PC-3 (cell line): ENCODE results near the gene PRPF19. TPM values are rescaled to one million over a fixed set of nuclear protein-coding genes. Genes with fewer than 3 reads are reported as not detected.
A peak's percentile ranks its signal among the peaks of the same experiment; 100 is the strongest.

Source experiments
- ATAC-seq: fragments of 200-7000 bp; cut with Tn5 transposase; 2 replicates; pipeline ENCODE4 v1.9.1; 2020; ENCODE audit warnings: mild to moderate bottlenecking, moderate library complexity
- BruUV-seq: library from RNA; stranded (reverse); fragments of 400-500 nt; replicated peaks from 2 replicates; lab custom pipeline; 2021; lab: Mats Ljungman, UMichigan
- CTCF ChIA-PET: fragments of 300-600 bp; sonication (Branson Sonifier 250); formaldehyde crosslinking; loops from one replicate; lab custom pipeline; 2022; ENCODE audit warnings: antibody characterized with exemption; lab: Charles Lee
- POLR2A ChIA-PET: fragments of 300-600 bp; sonication (Branson Sonifier 250); formaldehyde crosslinking; loops from one replicate; lab custom pipeline; 2022; ENCODE audit warnings: antibody characterized with exemption; ENCODE audit not compliant: unreplicated experiment; lab: Charles Lee
- DNase-seq: peaks from one replicate; pipeline ENCODE4 v3.0.0-alpha.2; 2015
- H2AFZ ChIP-seq: fragments of 300-600 bp; sonication (generic); 2 replicates; pipeline ENCODE4 v1.6.0; 2016; ENCODE audit warnings: antibody characterized with exemption, low read length
- H3F3A ChIP-seq: fragments of 300-600 bp; sonication (generic); one replicate; pipeline ENCODE4 v1.6.0; 2017; ENCODE audit warnings: antibody characterized with exemption, low read length, control low read depth, mild to moderate bottlenecking; ENCODE audit not compliant: unreplicated experiment
- H3K27ac ChIP-seq: fragments of 300-600 bp; sonication (generic); 2 replicates; pipeline ENCODE4 v1.5.1; 2016; ENCODE audit warnings: mild to moderate bottlenecking, low read length
- H3K27me3 ChIP-seq: fragments of 300-600 bp; sonication (generic); 2 replicates; pipeline ENCODE4 v1.6.1; 2016; ENCODE audit warnings: low read length, mixed read lengths
- H3K36me3 ChIP-seq: fragments of 300-600 bp; sonication (generic); 2 replicates; pipeline ENCODE4 v1.6.1; 2016; ENCODE audit warnings: low read depth, mixed run types, low read length, mixed read lengths
- H3K4me1 ChIP-seq: fragments of 300-600 bp; sonication (generic); 2 replicates; pipeline ENCODE4 v1.5.1; 2016; ENCODE audit warnings: low read length; ENCODE audit not compliant: insufficient read depth
- H3K4me2 ChIP-seq: fragments of 300-600 bp; sonication (generic); 2 replicates; pipeline ENCODE4 v1.6.0; 2016; ENCODE audit warnings: low read length
- H3K4me3 ChIP-seq: fragments of 300-600 bp; sonication (generic); 2 replicates; pipeline ENCODE4 v1.5.1; 2016; ENCODE audit warnings: mild to moderate bottlenecking, low read length, mixed read lengths
- H3K79me2 ChIP-seq: fragments of 300-600 bp; sonication (generic); 2 replicates; pipeline ENCODE4 v1.6.1; 2017; ENCODE audit warnings: low read length, mixed read lengths
- H3K9ac ChIP-seq: fragments of 300-600 bp; sonication (generic); 2 replicates; pipeline ENCODE4 v1.6.0; 2016; ENCODE audit warnings: mild to moderate bottlenecking, low read length
- H3K9me2 ChIP-seq: fragments of 300-600 bp; sonication (generic); replicated peaks from 2 replicates; pipeline ENCODE4 v1.6.1; 2016; ENCODE audit warnings: mixed run types, low read length, mixed read lengths
- H3K9me3 ChIP-seq: fragments of 300-600 bp; sonication (generic); 2 replicates; pipeline ENCODE4 v1.6.1; 2016; ENCODE audit warnings: low read length, mixed read lengths
- H4K20me1 ChIP-seq: fragments of 300-600 bp; sonication (generic); 2 replicates; pipeline ENCODE4 v1.6.1; 2016; ENCODE audit warnings: low read length, mixed read lengths
- EZH2 ChIP-seq: fragments of 300-600 bp; sonication (generic); IDR thresholded peaks from one replicate; pipeline ENCODE4 v1.6.1; 2017; ENCODE audit warnings: antibody characterized with exemption, mild to moderate bottlenecking, low read length; ENCODE audit not compliant: unreplicated experiment
- EZH2phosphoT487 ChIP-seq: fragments of 300-600 bp; sonication (generic); IDR thresholded peaks from 2 replicates; pipeline ENCODE4 v1.6.1; 2018; ENCODE audit warnings: mild to moderate bottlenecking, antibody characterized with exemption, low read length, borderline replicate concordance
- intact Hi-C: fragments of 100-400 bp; cut with micrococcal nuclease; formaldehyde crosslinking; loops from 2 replicates; pipeline ENCODE4 v1.9.0; 2023
- total RNA-seq: library from RNA; depleted of rRNA; stranded (reverse); fragments of >200 nt; gene quantifications from 2 replicates; pipeline ENCODE4 v1.2.3, GENCODE V29; 2014
- TF ChIP-seq, protein P1 (sequence below): fragments of 300-600 bp; sonication (generic); conservative IDR thresholded peaks from 2 replicates; pipeline ENCODE4 v1.5.1; 2017; ENCODE audit warnings: antibody characterized with exemption, low read depth, mild to moderate bottlenecking, low read length

The PRPF19 gene
- total RNA-seq, 1 experiment from 2014 or later: 165 TPM

- Histone ChIP-seq H3K9me3 (no peaks in the 10 kb centered on the region), H3K4me3 (peak overlapping the region; percentile 73), H4K20me1 (peaks cover 7% of the 10 kb centered on the region), H3K36me3 (peaks cover 16% of the 10 kb centered on the region; the same call in 1 of the 2 replicates), H3K79me2 (peaks cover 61% of the 10 kb centered on the region), H3K27me3 (no peaks in the 10 kb centered on the region), H3K9me2 (no peaks in the 10 kb centered on the region), H3K4me1 (peaks cover 36% of the 10 kb centered on the region), H2AFZ (peak overlapping the region; percentile 97), H3K9ac (peak overlapping the region; percentile 89), H3K4me2 (peak overlapping the region; percentile 93), H3K27ac (peak overlapping the region; percentile 73), H3F3A (peaks cover 7% of the 10 kb centered on the region)
- ChIA-PET POLR2A (no interaction called here), CTCF (interaction anchor here (0.6 to 1.2 kb wide), 9 partner anchors 16 to 261 kb away, joined by 3 to 7 read pairs (median 4); no protein-coding TSS in a partner anchor)
- TF ChIP-seq EZH2phosphoT487: no peak
- TF ChIP-seq, protein P1, sequence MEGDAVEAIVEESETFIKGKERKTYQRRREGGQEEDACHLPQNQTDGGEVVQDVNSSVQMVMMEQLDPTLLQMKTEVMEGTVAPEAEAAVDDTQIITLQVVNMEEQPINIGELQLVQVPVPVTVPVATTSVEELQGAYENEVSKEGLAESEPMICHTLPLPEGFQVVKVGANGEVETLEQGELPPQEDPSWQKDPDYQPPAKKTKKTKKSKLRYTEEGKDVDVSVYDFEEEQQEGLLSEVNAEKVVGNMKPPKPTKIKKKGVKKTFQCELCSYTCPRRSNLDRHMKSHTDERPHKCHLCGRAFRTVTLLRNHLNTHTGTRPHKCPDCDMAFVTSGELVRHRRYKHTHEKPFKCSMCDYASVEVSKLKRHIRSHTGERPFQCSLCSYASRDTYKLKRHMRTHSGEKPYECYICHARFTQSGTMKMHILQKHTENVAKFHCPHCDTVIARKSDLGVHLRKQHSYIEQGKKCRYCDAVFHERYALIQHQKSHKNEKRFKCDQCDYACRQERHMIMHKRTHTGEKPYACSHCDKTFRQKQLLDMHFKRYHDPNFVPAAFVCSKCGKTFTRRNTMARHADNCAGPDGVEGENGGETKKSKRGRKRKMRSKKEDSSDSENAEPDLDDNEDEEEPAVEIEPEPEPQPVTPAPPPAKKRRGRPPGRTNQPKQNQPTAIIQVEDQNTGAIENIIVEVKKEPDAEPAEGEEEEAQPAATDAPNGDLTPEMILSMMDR: peak; percentile 77
- TF ChIP-seq EZH2: no peak
- intact Hi-C loops: loop anchor here (1.0 to 5.0 kb wide), 5 partner anchors 9 to 272 kb away; partner anchors contain the start of genes TMEM132A and VPS37C
- DNase-seq (peak; percentile 95), ATAC-seq (peak; percentile 77)
- BruUV-seq: TSS peak; percentile 38
Measured at GRCh38 chr11:60915248-60915914, 9.0 kb upstream of the PRPF19 start.

DNA sequence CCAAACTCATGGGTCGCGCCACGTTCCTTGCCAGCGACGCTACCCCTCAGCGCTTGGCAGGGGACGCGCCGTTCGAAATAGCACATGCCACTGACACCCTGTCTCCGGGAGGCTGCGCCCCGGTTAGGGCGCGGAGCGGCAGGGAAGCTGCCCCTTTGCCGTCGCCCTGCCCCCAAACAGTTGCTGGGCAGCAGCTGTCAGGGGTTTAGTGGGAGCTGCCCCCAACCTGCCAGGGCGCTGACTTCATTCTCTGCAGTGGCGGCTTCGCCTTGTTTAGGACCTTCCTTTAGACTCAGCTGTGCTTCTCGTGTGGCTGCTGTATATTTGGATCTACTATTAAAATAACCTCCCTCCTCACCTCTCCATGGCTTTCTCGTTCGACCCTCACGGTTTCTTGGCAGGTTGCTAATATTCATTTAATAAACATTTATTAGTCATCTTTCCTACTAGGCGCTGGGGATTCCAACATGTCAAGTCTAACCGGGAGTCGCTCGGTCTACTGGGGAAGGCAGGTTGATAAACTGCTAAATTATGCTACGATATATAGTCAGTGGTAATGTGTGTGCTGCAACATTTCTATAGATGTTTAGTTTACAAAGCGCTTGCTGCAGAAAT, 8.4 kb upstream of the PRPF19 start:
- Histone ChIP-seq H3K27me3 (no peaks in the 10 kb centered on the region), H3F3A (peaks cover 7% of the 10 kb centered on the region), H3K36me3 (peaks cover 10% of the 10 kb centered on the region; the same call in 1 of the 2 replicates), H3K4me2 (peak overlapping the region; percentile 93), H3K27ac (peak overlapping the region; percentile 73), H2AFZ (peak overlapping the region; percentile 97), H3K4me3 (peak overlapping the region; percentile 73), H3K79me2 (peaks cover 58% of the 10 kb centered on the region), H3K9ac (peak overlapping the region; percentile 89), H3K9me3 (no peaks in the 10 kb centered on the region), H3K9me2 (no peaks in the 10 kb centered on the region), H4K20me1 (peaks cover 7% of the 10 kb centered on the region), H3K4me1 (peaks cover 36% of the 10 kb centered on the region)
- BruUV-seq: no TSS peak
- CTCF ChIA-PET: interaction anchor here (0.6 to 1.9 kb wide), 11 partner anchors 15 to 215 kb away, joined by 3 to 13 read pairs (median 4); no protein-coding TSS in a partner anchor
- ATAC-seq (peak; percentile 23), DNase-seq (peak; percentile 48)
- no peak for TF ChIP-seq EZH2phosphoT487
- TF ChIP-seq, protein P1: no peak
- no peak for TF ChIP-seq EZH2
- intact Hi-C loops: loop anchor here (1.0 to 5.0 kb wide), 5 partner anchors 10 to 273 kb away; partner anchors contain the start of genes TMEM132A and VPS37C
- POLR2A ChIA-PET: interaction anchor here (0.6 kb wide), 1 partner anchor 1134 kb away, joined by 3 read pairs; no protein-coding TSS in a partner anchor
